SK-N-SH treated with all-trans-retinoic acid at 6 μM for 48 hours (cell line): Measurements from ENCODE around the gene UNC45B.

ENCODE experiments used
- ATAC-seq: fragments of 200-7000 bp; cut with Tn5 transposase; 3 replicates; pipeline ENCODE4 v1.9.1; 2020; ENCODE audit warnings: mild to moderate bottlenecking, moderate library complexity
- ARNTL ChIP-seq: fragments of 450-650 bp; formaldehyde crosslinking; IDR thresholded peaks from 2 replicates; pipeline ENCODE4 v1.5.0; 2020; ENCODE audit warnings: low read depth, mild to moderate bottlenecking, moderate library complexity, borderline replicate concordance
- BACH2 ChIP-seq: fragments of 250-450 bp; sonication (Bioruptor Pico); IDR thresholded peaks from 2 replicates; pipeline ENCODE4 v1.9.0; 2021; ENCODE audit warnings: mild to moderate bottlenecking, borderline replicate concordance
- CREB5 ChIP-seq: fragments of 250-450 bp; sonication (Bioruptor Pico); IDR thresholded peaks from 2 replicates; pipeline ENCODE4 v1.5.1; 2020; ENCODE audit warnings: low read depth, mild to moderate bottlenecking, moderate library complexity
- CSDC2 ChIP-seq: fragments of 250-450 bp; sonication (Bioruptor Pico); IDR thresholded peaks from 2 replicates; pipeline ENCODE4 v1.5.0; 2020; ENCODE audit warnings: mild to moderate bottlenecking, moderate library complexity
- ESRRG ChIP-seq: fragments of 250-450 bp; sonication (Bioruptor Pico); IDR thresholded peaks from 2 replicates; pipeline ENCODE4 v1.6.1; 2021; ENCODE audit warnings: mild to moderate bottlenecking
- GLIS3 ChIP-seq: fragments of 250-450 bp; sonication (Bioruptor Pico); IDR thresholded peaks from 2 replicates; pipeline ENCODE4 v1.5.0; 2020; ENCODE audit warnings: mild to moderate bottlenecking, moderate library complexity
- ISL1 ChIP-seq: fragments of 250-450 bp; sonication (Bioruptor Pico); IDR thresholded peaks from 2 replicates; pipeline ENCODE4 v2.1.2; 2022; ENCODE audit warnings: mild to moderate bottlenecking, moderate library complexity
- OSR1 ChIP-seq: fragments of 250-450 bp; sonication (Bioruptor Pico); IDR thresholded peaks from 2 replicates; pipeline ENCODE4 v1.8.0; 2022; ENCODE audit warnings: moderate library complexity, mild to moderate bottlenecking, inconsistent platforms
- POU6F1 ChIP-seq: fragments of 250-450 bp; sonication (Bioruptor Pico); IDR thresholded peaks from 2 replicates; pipeline ENCODE4 v1.8.0; 2021; ENCODE audit warnings: low read depth, mild to moderate bottlenecking, moderate library complexity, borderline replicate concordance
- PPARA ChIP-seq: fragments of 250-450 bp; sonication (Bioruptor Pico); IDR thresholded peaks from 2 replicates; pipeline ENCODE4 v1.5.0; 2020; ENCODE audit warnings: mild to moderate bottlenecking, borderline replicate concordance
- RARB ChIP-seq: fragments of 250-450 bp; sonication (Bioruptor Pico); IDR thresholded peaks from 2 replicates; pipeline ENCODE4 v1.8.0; 2021; ENCODE audit warnings: mild to moderate bottlenecking, moderate library complexity
- SNAI2 ChIP-seq: fragments of 250-450 bp; sonication (Bioruptor Pico); IDR thresholded peaks from 2 replicates; pipeline ENCODE4 v1.5.0; 2020; ENCODE audit warnings: mild to moderate bottlenecking, moderate library complexity
- TCF4 ChIP-seq: fragments of 250-450 bp; sonication (Bioruptor Pico); IDR thresholded peaks from 2 replicates; pipeline ENCODE4 v1.8.0; 2021; ENCODE audit warnings: mild to moderate bottlenecking, moderate library complexity, borderline replicate concordance
- ZC3H10 ChIP-seq: fragments of 250-450 bp; sonication (Bioruptor Pico); IDR thresholded peaks from 2 replicates; pipeline ENCODE4 v1.5.1; 2021; ENCODE audit warnings: mild to moderate bottlenecking, moderate library complexity
- ZFP3 ChIP-seq: fragments of 250-450 bp; sonication (Bioruptor Pico); IDR thresholded peaks from 2 replicates; pipeline ENCODE4 v1.5.0; 2020; ENCODE audit warnings: mild to moderate bottlenecking, moderate library complexity
- ZFP30 ChIP-seq: fragments of 450-650 bp; formaldehyde crosslinking; IDR thresholded peaks from 2 replicates; pipeline ENCODE4 v1.5.0; 2022; ENCODE audit warnings: mild to moderate bottlenecking, moderate library complexity
- ZNF565 ChIP-seq: fragments of 450-650 bp; formaldehyde crosslinking; conservative IDR thresholded peaks from 2 replicates; pipeline ENCODE4 v1.5.0; 2020; ENCODE audit warnings: low read depth, mild to moderate bottlenecking, moderate library complexity
- ZNF70 ChIP-seq: fragments of 450-650 bp; formaldehyde crosslinking; IDR thresholded peaks from 2 replicates; pipeline ENCODE4 v1.5.0; 2020; ENCODE audit warnings: mild to moderate bottlenecking, moderate library complexity
- ZNF8 ChIP-seq: fragments of 450-650 bp; formaldehyde crosslinking; IDR thresholded peaks from 2 replicates; pipeline ENCODE4 v1.5.0; 2020; ENCODE audit warnings: mild to moderate bottlenecking, moderate library complexity
- TF ChIP-seq, protein P1 (sequence below): fragments of 250-450 bp; sonication (Bioruptor Pico); IDR thresholded peaks from 2 replicates; pipeline ENCODE4 v1.5.0; 2020; ENCODE audit warnings: mild to moderate bottlenecking, moderate library complexity
- TF ChIP-seq, protein P2 (sequence below): fragments of 250-450 bp; sonication (Bioruptor Pico); IDR thresholded peaks from 2 replicates; pipeline ENCODE4 v1.8.0; 2020; ENCODE audit warnings: mild to moderate bottlenecking, moderate library complexity, borderline replicate concordance

The UNC45B gene

DNA sequence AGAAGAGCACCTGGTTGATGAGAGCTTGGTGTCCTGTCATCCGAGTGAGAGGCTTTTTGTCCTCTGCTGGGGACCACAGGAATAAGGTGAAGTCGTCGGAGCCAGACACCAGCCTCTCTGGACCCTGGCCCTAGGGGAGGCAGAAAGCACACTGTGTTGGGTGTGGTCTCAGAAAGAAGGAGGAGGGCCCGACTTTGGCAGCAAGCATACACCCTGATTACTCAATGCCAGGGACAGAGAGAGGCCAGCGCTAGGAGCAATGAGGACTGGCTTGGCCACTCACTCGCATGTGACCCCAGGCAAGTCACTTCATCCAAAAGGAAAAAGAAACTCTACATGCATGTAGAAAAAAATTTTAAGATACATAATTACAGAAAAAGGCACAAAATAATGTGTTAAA lies 12.3 kb upstream of the UNC45B start:
- ATAC-seq: no peak
- no peak for TF ChIP-seq GLIS3
- no peak for TF ChIP-seq ZFP30 (CRISPR knock-in tag)
- no peak for TF ChIP-seq ESRRG (CRISPR knock-in tag)
- TF ChIP-seq RARB (CRISPR knock-in tag): no peak
- TF ChIP-seq, protein P1, sequence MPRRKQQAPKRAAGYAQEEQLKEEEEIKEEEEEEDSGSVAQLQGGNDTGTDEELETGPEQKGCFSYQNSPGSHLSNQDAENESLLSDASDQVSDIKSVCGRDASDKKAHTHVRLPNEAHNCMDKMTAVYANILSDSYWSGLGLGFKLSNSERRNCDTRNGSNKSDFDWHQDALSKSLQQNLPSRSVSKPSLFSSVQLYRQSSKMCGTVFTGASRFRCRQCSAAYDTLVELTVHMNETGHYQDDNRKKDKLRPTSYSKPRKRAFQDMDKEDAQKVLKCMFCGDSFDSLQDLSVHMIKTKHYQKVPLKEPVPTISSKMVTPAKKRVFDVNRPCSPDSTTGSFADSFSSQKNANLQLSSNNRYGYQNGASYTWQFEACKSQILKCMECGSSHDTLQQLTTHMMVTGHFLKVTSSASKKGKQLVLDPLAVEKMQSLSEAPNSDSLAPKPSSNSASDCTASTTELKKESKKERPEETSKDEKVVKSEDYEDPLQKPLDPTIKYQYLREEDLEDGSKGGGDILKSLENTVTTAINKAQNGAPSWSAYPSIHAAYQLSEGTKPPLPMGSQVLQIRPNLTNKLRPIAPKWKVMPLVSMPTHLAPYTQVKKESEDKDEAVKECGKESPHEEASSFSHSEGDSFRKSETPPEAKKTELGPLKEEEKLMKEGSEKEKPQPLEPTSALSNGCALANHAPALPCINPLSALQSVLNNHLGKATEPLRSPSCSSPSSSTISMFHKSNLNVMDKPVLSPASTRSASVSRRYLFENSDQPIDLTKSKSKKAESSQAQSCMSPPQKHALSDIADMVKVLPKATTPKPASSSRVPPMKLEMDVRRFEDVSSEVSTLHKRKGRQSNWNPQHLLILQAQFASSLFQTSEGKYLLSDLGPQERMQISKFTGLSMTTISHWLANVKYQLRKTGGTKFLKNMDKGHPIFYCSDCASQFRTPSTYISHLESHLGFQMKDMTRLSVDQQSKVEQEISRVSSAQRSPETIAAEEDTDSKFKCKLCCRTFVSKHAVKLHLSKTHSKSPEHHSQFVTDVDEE (CRISPR knock-in tag): no peak
- no peak for TF ChIP-seq BACH2 (CRISPR knock-in tag)
- TF ChIP-seq SNAI2 (CRISPR knock-in tag): no peak
- TF ChIP-seq ZNF565: no peak
- no peak for TF ChIP-seq ISL1
- no peak for TF ChIP-seq PPARA (CRISPR knock-in tag)
- TF ChIP-seq ZC3H10 (CRISPR knock-in tag): no peak
- TF ChIP-seq ZNF8 (CRISPR knock-in tag): no peak

GRCh38 chr17:35138218-35138617 lies 9.4 kb upstream of the UNC45B start:
- TF ChIP-seq ZNF70: no peak
- TF ChIP-seq, protein P1 (CRISPR knock-in tag): no peak
- TF ChIP-seq PPARA (CRISPR knock-in tag): no peak
- no peak for TF ChIP-seq SNAI2 (CRISPR knock-in tag)
- TF ChIP-seq, protein P2, sequence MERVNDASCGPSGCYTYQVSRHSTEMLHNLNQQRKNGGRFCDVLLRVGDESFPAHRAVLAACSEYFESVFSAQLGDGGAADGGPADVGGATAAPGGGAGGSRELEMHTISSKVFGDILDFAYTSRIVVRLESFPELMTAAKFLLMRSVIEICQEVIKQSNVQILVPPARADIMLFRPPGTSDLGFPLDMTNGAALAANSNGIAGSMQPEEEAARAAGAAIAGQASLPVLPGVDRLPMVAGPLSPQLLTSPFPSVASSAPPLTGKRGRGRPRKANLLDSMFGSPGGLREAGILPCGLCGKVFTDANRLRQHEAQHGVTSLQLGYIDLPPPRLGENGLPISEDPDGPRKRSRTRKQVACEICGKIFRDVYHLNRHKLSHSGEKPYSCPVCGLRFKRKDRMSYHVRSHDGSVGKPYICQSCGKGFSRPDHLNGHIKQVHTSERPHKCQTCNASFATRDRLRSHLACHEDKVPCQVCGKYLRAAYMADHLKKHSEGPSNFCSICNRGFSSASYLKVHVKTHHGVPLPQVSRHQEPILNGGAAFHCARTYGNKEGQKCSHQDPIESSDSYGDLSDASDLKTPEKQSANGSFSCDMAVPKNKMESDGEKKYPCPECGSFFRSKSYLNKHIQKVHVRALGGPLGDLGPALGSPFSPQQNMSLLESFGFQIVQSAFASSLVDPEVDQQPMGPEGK (CRISPR knock-in tag): no peak
- TF ChIP-seq OSR1 (CRISPR knock-in tag): no peak
- TF ChIP-seq ZFP3: no peak
- TF ChIP-seq ISL1: no peak
- TF ChIP-seq ZNF8 (CRISPR knock-in tag): no peak
- TF ChIP-seq ZNF565: no peak
- no peak for TF ChIP-seq TCF4 (CRISPR knock-in tag)
- no peak for TF ChIP-seq CREB5 (CRISPR knock-in tag)
- no peak for TF ChIP-seq ZC3H10 (CRISPR knock-in tag)
- TF ChIP-seq CSDC2 (CRISPR knock-in tag): no peak
- no peak for TF ChIP-seq ARNTL (CRISPR knock-in tag)
- TF ChIP-seq RARB (CRISPR knock-in tag): no peak
- no peak for TF ChIP-seq GLIS3
- TF ChIP-seq BACH2 (CRISPR knock-in tag): no peak
- TF ChIP-seq POU6F1 (CRISPR knock-in tag): no peak

More at GRCh38 chr17:35138218-35138617, 9.4 kb upstream of the UNC45B start:
- ATAC-seq: no peak
